ENCODE results near the gene SINHCAF.

The SINHCAF gene

DNA sequence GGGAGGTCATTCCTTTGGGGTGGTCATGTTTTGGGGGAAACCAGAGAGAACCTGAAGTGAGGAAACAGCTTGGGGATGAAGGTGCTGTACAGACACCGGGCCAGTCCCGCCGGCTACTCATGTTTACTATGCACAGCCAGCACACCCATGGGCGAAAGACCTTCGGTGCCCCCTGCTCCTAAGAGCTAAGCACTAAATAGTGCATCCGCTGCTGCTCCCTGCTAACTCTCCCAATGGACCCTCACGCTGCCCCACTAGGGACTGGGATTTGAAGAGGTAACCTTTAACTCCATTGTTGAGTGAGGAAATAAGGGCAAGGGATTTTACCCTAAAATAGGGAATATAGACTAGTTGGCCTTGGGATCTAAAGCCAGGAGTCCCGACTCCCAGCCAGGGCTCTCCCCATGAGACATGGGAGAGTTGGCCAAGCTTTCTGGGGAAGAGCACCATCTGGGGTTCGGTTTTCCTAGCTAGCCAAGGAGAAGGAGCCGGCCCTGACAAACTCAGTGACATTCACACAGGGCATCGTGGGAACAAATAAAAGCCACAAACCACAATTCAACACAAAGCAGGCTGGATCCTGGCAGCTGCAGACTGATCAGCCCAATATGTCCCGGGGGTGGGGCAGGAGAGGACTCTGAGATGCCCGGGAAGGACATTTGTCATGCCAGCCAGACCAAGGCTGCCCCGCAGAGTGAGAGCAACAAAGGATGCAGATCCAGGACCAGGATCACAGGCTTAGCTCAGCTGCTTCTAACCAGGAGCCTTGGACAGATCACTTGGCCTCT, 91.7 kb downstream of the SINHCAF start:
- DNase-seq (ENCODE audit: low read depth in 1 of 2, low spot score in 1 of 2): no peak
- TF ChIP-seq, protein P1, sequence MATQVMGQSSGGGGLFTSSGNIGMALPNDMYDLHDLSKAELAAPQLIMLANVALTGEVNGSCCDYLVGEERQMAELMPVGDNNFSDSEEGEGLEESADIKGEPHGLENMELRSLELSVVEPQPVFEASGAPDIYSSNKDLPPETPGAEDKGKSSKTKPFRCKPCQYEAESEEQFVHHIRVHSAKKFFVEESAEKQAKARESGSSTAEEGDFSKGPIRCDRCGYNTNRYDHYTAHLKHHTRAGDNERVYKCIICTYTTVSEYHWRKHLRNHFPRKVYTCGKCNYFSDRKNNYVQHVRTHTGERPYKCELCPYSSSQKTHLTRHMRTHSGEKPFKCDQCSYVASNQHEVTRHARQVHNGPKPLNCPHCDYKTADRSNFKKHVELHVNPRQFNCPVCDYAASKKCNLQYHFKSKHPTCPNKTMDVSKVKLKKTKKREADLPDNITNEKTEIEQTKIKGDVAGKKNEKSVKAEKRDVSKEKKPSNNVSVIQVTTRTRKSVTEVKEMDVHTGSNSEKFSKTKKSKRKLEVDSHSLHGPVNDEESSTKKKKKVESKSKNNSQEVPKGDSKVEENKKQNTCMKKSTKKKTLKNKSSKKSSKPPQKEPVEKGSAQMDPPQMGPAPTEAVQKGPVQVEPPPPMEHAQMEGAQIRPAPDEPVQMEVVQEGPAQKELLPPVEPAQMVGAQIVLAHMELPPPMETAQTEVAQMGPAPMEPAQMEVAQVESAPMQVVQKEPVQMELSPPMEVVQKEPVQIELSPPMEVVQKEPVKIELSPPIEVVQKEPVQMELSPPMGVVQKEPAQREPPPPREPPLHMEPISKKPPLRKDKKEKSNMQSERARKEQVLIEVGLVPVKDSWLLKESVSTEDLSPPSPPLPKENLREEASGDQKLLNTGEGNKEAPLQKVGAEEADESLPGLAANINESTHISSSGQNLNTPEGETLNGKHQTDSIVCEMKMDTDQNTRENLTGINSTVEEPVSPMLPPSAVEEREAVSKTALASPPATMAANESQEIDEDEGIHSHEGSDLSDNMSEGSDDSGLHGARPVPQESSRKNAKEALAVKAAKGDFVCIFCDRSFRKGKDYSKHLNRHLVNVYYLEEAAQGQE (IDR thresholded peaks at IDR 0.05; ENCODE audit: insufficient replicate concordance, low read depth): no peak
- TF ChIP-seq CTCF (IDR thresholded peaks at IDR 0.05; ENCODE audit: insufficient read depth, low read length): no peak
- no peak for TF ChIP-seq SPI1 (IDR thresholded peaks at IDR 0.05; ENCODE audit: borderline replicate concordance, low read depth)
- no peak for TF ChIP-seq POLR2AphosphoS5 (IDR thresholded peaks at IDR 0.05; ENCODE audit: low read depth)
- no peak overlapping the region for H3K4me3 ChIP-seq (replicated peaks; ENCODE audit: insufficient read depth, low read length)
- H3K27ac ChIP-seq (replicated peaks): no peak overlapping the region
- no peaks in the 10 kb centered on the region for H3K27me3 ChIP-seq (ENCODE audit: insufficient read depth, poor library complexity, severe bottlenecking)

DNA sequence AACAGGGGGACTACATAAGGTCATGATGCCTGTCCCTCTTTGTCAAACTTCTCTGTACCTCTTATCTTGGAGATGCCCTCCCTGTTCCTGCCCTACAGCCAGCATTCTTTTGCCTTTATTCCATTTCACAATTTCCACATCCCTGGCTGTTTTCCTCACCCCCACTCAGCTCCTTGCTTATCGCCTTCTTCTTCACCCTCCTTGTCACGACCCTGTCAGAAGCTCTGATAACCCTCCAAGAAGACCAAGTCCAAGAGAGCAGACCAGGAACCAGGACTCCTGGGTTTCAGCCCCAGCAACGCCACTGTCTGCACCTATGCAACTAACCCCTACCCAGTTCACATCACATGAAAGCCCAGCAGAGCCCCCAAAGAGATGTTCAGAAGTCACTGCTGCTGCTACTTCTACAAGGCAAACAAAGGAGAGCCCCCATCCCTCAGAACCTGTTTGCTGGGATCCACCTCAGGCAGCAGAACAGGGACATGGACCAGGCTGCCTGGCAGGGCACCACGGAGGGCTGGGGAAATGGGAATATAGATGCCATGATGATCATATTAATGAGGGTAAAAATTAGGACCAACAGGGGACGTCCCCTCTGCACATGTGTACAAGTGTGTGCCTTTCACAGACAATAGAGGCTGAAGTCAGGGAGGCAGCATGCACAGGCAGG, 92.8 kb downstream of the SINHCAF start:
- DNase-seq (ENCODE audit: low read depth in 1 of 2, low spot score in 1 of 2): no peak
- TF ChIP-seq GABPA (IDR thresholded peaks at IDR 0.05; ENCODE audit: low read depth) (no peak), SPI1 (IDR thresholded peaks at IDR 0.05; ENCODE audit: borderline replicate concordance, low read depth) (no peak), CTCF (IDR thresholded peaks at IDR 0.05; ENCODE audit: insufficient read depth, low read length) (no peak), POLR2AphosphoS5 (IDR thresholded peaks at IDR 0.05; ENCODE audit: low read depth) (no peak)
- TF ChIP-seq, protein P1 (IDR thresholded peaks at IDR 0.05; ENCODE audit: insufficient replicate concordance, low read depth): no peak
- no peak overlapping the region for H3K27ac ChIP-seq (replicated peaks)
- no peak overlapping the region for H3K4me3 ChIP-seq (replicated peaks; ENCODE audit: insufficient read depth, low read length)
- H3K27me3 ChIP-seq (ENCODE audit: insufficient read depth, poor library complexity, severe bottlenecking): no peaks in the 10 kb centered on the region

- no peak for DNase-seq (ENCODE audit: low read depth in 1 of 2, low spot score in 1 of 2)
- H3K4me3 ChIP-seq (replicated peaks; ENCODE audit: insufficient read depth, low read length): no peak overlapping the region
- H3K27ac ChIP-seq (replicated peaks): no peak overlapping the region
- H3K27me3 ChIP-seq (ENCODE audit: insufficient read depth, poor library complexity, severe bottlenecking): no peaks in the 10 kb centered on the region
- no peak for TF ChIP-seq POLR2AphosphoS5 (IDR thresholded peaks at IDR 0.05; ENCODE audit: low read depth)
- TF ChIP-seq SPI1 (IDR thresholded peaks at IDR 0.05; ENCODE audit: borderline replicate concordance, low read depth): no peak
- TF ChIP-seq CTCF (IDR thresholded peaks at IDR 0.05; ENCODE audit: insufficient read depth, low read length): no peak
- no peak for TF ChIP-seq GABPA (IDR thresholded peaks at IDR 0.05; ENCODE audit: low read depth)
- TF ChIP-seq, protein P1 (IDR thresholded peaks at IDR 0.05; ENCODE audit: insufficient replicate concordance, low read depth): no peak
These were observed 93.5 kb downstream of the SINHCAF start for GRCh38 chr12:31232361-31232965.
